ENCODE data around the gene KCNH1. TPM values are rescaled to one million over a fixed set of nuclear protein-coding genes. Genes with fewer than 3 reads are reported as not detected.

KCNH1 gene
- total and polyA plus RNA-seq, 2 of the 4 experiments (the other 2 are of a cell fraction), result 0.27 to 0.54 TPM

- ChIA-PET POLR2A (ENCODE audit: unreplicated experiment) (no interaction called here), CTCF (interaction anchor here (1.0 kb wide), 1 partner anchor 10 kb away, joined by 3 read pairs; no protein-coding TSS in a partner anchor)
- H4K5ac ChIP-seq (ENCODE audit: low read depth, low read length), result no peak overlapping the region
- H3K23ac ChIP-seq (ENCODE audit: low read depth, low read length), result no peak overlapping the region
- no peaks in the 10 kb centered on the region for H3K4me1 ChIP-seq (ENCODE audit: control insufficient read depth, insufficient read depth, low read length)
- no peaks in the 10 kb centered on the region for H3K27me3 ChIP-seq (ENCODE audit: control insufficient read depth, insufficient read depth, low read length)
- ATAC-seq (ENCODE audit: low read depth) (no peak), DNase-seq (no peak)
- H2BK15ac ChIP-seq (ENCODE audit: low read depth, low read length), result no peak overlapping the region
- no peak overlapping the region for H3K4me2 ChIP-seq (ENCODE audit: low read depth, low read length)
- H4K20me1 ChIP-seq (ENCODE audit: insufficient read depth, low read length), result no peaks in the 10 kb centered on the region
- peaks cover 2% of the 10 kb centered on the region; the same call in 1 of the 2 replicates for H3K9me3 ChIP-seq (ENCODE audit: control insufficient read depth, insufficient read depth, low read length)
- H3K18ac ChIP-seq (ENCODE audit: low read depth, low read length), result no peak overlapping the region
- TF ChIP-seq RAD21 (IDR thresholded peaks at IDR 0.05; ENCODE audit: low read length) (no peak), NFE2L2 (IDR thresholded peaks at IDR 0.05; ENCODE audit: low read depth, low read length) (no peak), RCOR1 (IDR thresholded peaks at IDR 0.05; ENCODE audit: insufficient replicate concordance, low read length) (no peak), POLR2A (IDR thresholded peaks at IDR 0.05; ENCODE audit: low read depth, low read length) (no peak), MAFK (IDR thresholded peaks at IDR 0.05; ENCODE audit: low read depth, low read length) (no peak), FOS (IDR thresholded peaks at IDR 0.05; ENCODE audit: low read depth, low read length) (no peak), RFX5 (IDR thresholded peaks at IDR 0.05; ENCODE audit: low read depth, low read length) (no peak)
- no peaks in the 10 kb centered on the region for H3K36me3 ChIP-seq (ENCODE audit: control insufficient read depth, insufficient read depth, low read length)
- no peaks in the 10 kb centered on the region for H3K9me1 ChIP-seq (ENCODE audit: insufficient read depth, low read length)
- no peak overlapping the region for H3K4ac ChIP-seq (ENCODE audit: low read depth, low read length)
- no peak overlapping the region for H4K91ac ChIP-seq (ENCODE audit: insufficient read depth, low read depth, low read length)
- H2AK9ac ChIP-seq (replicated peaks; ENCODE audit: low read depth, low read length, poor library complexity), result no peak overlapping the region
- H3K56ac ChIP-seq (ENCODE audit: extremely low read depth, insufficient read depth, low read length), result no peak overlapping the region
- no peak overlapping the region for H2AFZ ChIP-seq (replicated peaks; ENCODE audit: low read length, poor library complexity)
- dilution Hi-C loops (cut with HindIII; ENCODE audit: low sequenced_read_pairs, unreplicated experiment), result no loop called here
- no peak overlapping the region for H2BK120ac ChIP-seq (ENCODE audit: low read depth, low read length)
- BruUV-seq (replicated peaks), result no TSS peak
- intact Hi-C loops (cut with micrococcal nuclease), result no loop called here
- no peak overlapping the region for H3K14ac ChIP-seq (replicated peaks; ENCODE audit: low read depth, low read length)
- H3K27ac ChIP-seq (ENCODE audit: insufficient read depth, low read length), result no peak overlapping the region
- H3K79me1 ChIP-seq (ENCODE audit: low read depth in 1 of 2, low read length in 2 of 2), result no peaks in the 10 kb centered on the region
- WGBS, 2 experiments (ENCODE audit: extremely low coverage in 2 of 2, insufficient read length in 1 of 2), result no CpG with 5 or more reads among the region's 4 CpGs
- no peak overlapping the region for H2AK5ac ChIP-seq (ENCODE audit: low read depth, low read length)
- H2BK5ac ChIP-seq (ENCODE audit: low read depth, low read length, poor library complexity, severe bottlenecking), result no peak overlapping the region
- no peak overlapping the region for H3K9ac ChIP-seq (ENCODE audit: low read depth, low read length)
- in situ Hi-C loops (cut with MboI; ENCODE audit: low sequenced_read_pairs), result no loop called here
- no peak overlapping the region for H4K8ac ChIP-seq (ENCODE audit: low read depth in 2 of 2, low read length in 2 of 2)
- H3K4me3 ChIP-seq (ENCODE audit: insufficient read depth, low read depth, low read length), result no peak overlapping the region
- no peak overlapping the region for H2BK20ac ChIP-seq (ENCODE audit: low read depth, low read length)
Observed at GRCh38 chr1:210801501-210801900, 332.4 kb downstream of the KCNH1 start.
